EL (cell line): Measurements from ENCODE around the gene CD300LG.

Experiments
- DNase-seq: peaks from one replicate; pipeline ENCODE4 v3.0.0-alpha.2; 2016

Gene CD300LG

GRCh38 chr17:43909537-43910231 lies 62.7 kb downstream of the CD300LG start:
- no peak for DNase-seq

GRCh38 chr17:43911904-43912303 lies 64.9 kb downstream of the CD300LG start:
- DNase-seq = no peak

- DNase-seq = no peak
Measured at GRCh38 chr17:43912635-43913304, 65.8 kb downstream of the CD300LG start.
